Esophagus squamous epithelium (tissue), 4 donors: ENCODE results near the gene FANCE.

Experiments
- CTCF ChIP-seq, 6 experiments: fragments of 450-650 bp in 4 of 6; fragments of 200-600 bp in 2 of 6; sonication (generic) in 2 of 6; IDR thresholded peaks; one replicate each; pipeline ENCODE4 v1.5.1; 2016 to 2019; ENCODE audit warnings: antibody characterized with exemption in 6 of 6, mild to moderate bottlenecking in 4 of 6, moderate library complexity in 4 of 6
- POLR2A ChIP-seq, 4 donors: fragments of 450-650 bp; IDR thresholded peaks; one replicate each; pipeline ENCODE4 v1.6.1; 2017; ENCODE audit warnings: antibody characterized with exemption in 4 of 4, mild to moderate bottlenecking in 4 of 4, moderate library complexity in 3 of 4

GRCh38 chr6:35507221-35507620 is 55.1 kb downstream of the FANCE start:
- TF ChIP-seq CTCF (IDR thresholded peaks at IDR 0.05) (no peak), POLR2A (IDR thresholded peaks at IDR 0.05) (no peak)
